ENCODE measurements around the gene DCAF4.

DNA sequence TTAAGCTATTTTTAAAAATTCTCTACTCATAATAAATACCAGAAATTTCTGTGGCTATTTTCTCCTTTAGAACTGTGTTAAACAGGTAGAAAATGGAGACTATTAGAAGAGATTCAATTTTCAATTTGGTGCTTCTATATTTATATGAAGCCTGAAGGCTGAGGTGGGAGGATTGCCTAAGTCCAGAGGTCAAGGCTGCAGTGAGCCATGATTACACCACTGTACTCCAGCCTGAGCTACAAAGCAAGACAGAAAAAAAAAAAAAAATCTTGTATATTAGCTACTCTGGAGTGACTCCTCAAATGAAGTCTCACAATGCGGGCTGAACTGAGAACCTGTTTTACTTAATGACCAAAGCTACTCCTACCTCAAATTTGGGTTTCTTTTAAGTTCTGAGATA lies 22.5 kb upstream of the DCAF4 start:
- TF ChIP-seq, protein P1, sequence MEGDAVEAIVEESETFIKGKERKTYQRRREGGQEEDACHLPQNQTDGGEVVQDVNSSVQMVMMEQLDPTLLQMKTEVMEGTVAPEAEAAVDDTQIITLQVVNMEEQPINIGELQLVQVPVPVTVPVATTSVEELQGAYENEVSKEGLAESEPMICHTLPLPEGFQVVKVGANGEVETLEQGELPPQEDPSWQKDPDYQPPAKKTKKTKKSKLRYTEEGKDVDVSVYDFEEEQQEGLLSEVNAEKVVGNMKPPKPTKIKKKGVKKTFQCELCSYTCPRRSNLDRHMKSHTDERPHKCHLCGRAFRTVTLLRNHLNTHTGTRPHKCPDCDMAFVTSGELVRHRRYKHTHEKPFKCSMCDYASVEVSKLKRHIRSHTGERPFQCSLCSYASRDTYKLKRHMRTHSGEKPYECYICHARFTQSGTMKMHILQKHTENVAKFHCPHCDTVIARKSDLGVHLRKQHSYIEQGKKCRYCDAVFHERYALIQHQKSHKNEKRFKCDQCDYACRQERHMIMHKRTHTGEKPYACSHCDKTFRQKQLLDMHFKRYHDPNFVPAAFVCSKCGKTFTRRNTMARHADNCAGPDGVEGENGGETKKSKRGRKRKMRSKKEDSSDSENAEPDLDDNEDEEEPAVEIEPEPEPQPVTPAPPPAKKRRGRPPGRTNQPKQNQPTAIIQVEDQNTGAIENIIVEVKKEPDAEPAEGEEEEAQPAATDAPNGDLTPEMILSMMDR (IDR thresholded peaks at IDR 0.05; ENCODE audit: low read depth, low read length): no peak
- TF ChIP-seq POLR2A (IDR thresholded peaks at IDR 0.05; ENCODE audit: extremely low read depth, insufficient read length) (no peak), MYC (IDR thresholded peaks at IDR 0.05; ENCODE audit: low read depth, low read length) (no peak)
- TF ChIP-seq, protein P2, sequence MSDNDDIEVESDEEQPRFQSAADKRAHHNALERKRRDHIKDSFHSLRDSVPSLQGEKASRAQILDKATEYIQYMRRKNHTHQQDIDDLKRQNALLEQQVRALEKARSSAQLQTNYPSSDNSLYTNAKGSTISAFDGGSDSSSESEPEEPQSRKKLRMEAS (IDR thresholded peaks at IDR 0.05; ENCODE audit: low read depth, low read length): no peak

All from NB4 (cell line).